ENCODE results near the gene PRSS2. TPM values are rescaled to one million over a fixed set of nuclear protein-coding genes. Genes with fewer than 3 reads are reported as not detected.

Gene PRSS2
- total and polyA plus RNA-seq, 2 donors (not counting 1 experiment from before 2014, with no cell fraction given) = not detected

GRCh38 chr7:142813226-142813625, 42.5 kb downstream of the PRSS2 start:
- TF ChIP-seq EZH2 (IDR thresholded peaks at IDR 0.05; ENCODE audit: borderline replicate concordance, insufficient read depth, low read depth, low read length, poor library complexity, severe bottlenecking) (no peak), CTCF (IDR thresholded peaks at IDR 0.05) (no peak)
- Histone ChIP-seq H3K9me3 (ENCODE audit: control extremely low read depth in 1 of 3, control insufficient read depth in 2 of 3, insufficient read depth in 1 of 3, low read length in 2 of 3) (no peaks in the 10 kb centered on the region), H2AFZ (ENCODE audit: insufficient read depth, low read depth, low read length, poor library complexity, severe bottlenecking) (peak overlapping the region; percentile 47), H3K27me3 (replicated peaks in 1 of 4; ENCODE audit: control extremely low read depth in 1 of 4, control insufficient read depth in 3 of 4, insufficient read depth in 4 of 4, low read length in 3 of 4) (no peaks in the 10 kb centered on the region), H3K4me2 (replicated peaks; ENCODE audit: low read depth, low read length, poor library complexity, severe bottlenecking) (peak overlapping the region; percentile 80), H3K36me3 (replicated peaks in 1 of 2; ENCODE audit: control extremely low read depth in 1 of 2, control insufficient read depth in 1 of 2, extremely low read depth in 1 of 2, insufficient read depth in 2 of 2, low read length in 1 of 2) (no peaks in the 10 kb centered on the region), H3K4me1 (ENCODE audit: control insufficient read depth in 2 of 2, insufficient read depth in 2 of 2, low read length in 2 of 2) (peaks cover 62 to 63% of the 10 kb centered on the region in 2 donors), H3K9ac (ENCODE audit: low read length) (peak overlapping the region; percentile 62), H3K27ac (ENCODE audit: low read length in 2 of 2) (peak overlapping the region; percentile 53 to 65), H3K79me2 (ENCODE audit: control insufficient read depth, insufficient read depth, low read length) (no peaks in the 10 kb centered on the region), H4K20me1 (ENCODE audit: control insufficient read depth, insufficient read depth, low read length, poor library complexity, severe bottlenecking) (no peaks in the 10 kb centered on the region), H3K4me3 (ENCODE audit: control extremely low read depth in 1 of 5, extremely low read depth in 1 of 5, insufficient read depth in 1 of 5, low read depth in 2 of 5, low read length in 4 of 5) (peak overlapping the region in 4 of 5 experiments; percentile 38 to 55 (median 48))
- H3K27ac Mint-ChIP-seq = peak overlapping the region; percentile 94
- peaks cover 62% of the 10 kb centered on the region for H3K4me1 Mint-ChIP-seq
- ChIA-PET CTCF (interaction anchor here (0.7 to 19.1 kb wide), 20 partner anchors 12 to 209 kb away, joined by 3 to 1138 read pairs (median 6); partner anchors contain the start of genes EPHB6 and PRSS2), POLR2A (interaction anchor here (1.0 to 14.1 kb wide), 4 partner anchors 22 to 101 kb away, joined by 3 to 961 read pairs (median 30); partner anchors contain the start of gene EPHB6)
- WGBS (ENCODE audit: insufficient coverage) = 20% methylated on average over 1 of the region's 2 CpGs
- intact Hi-C loops (cut with micrococcal nuclease) = loop anchor here (2.0 kb wide), 1 partner anchor 22 kb away; no protein-coding TSS in a partner anchor
- no peaks in the 10 kb centered on the region for H3K9me3 Mint-ChIP-seq (ENCODE audit: insufficient read depth)
- H3K27me3 Mint-ChIP-seq = no peaks in the 10 kb centered on the region
- no peak for DNase-seq
- H3K4me3 Mint-ChIP-seq = peak overlapping the region; percentile 85
- ATAC-seq (ENCODE audit: low read depth) = no peak

GRCh38 chr7:142813699-142814098, 42.9 kb downstream of the PRSS2 start:
- ATAC-seq (ENCODE audit: low read depth) = no peak
- CTCF ChIA-PET = interaction anchor here (0.6 to 19.1 kb wide), 18 partner anchors 12 to 190 kb away, joined by 3 to 1138 read pairs (median 18); partner anchors contain the start of genes EPHB6 and PRSS2
- H3K4me3 Mint-ChIP-seq = peak overlapping the region; percentile 85
- POLR2A ChIA-PET = interaction anchor here (7.0 to 14.1 kb wide), 2 partner anchors 23 to 41 kb away, joined by 56 to 961 read pairs; partner anchors contain the start of gene EPHB6
- H3K4me2 ChIP-seq (replicated peaks; ENCODE audit: low read depth, low read length, poor library complexity, severe bottlenecking) = peak overlapping the region; percentile 80
- no peaks in the 10 kb centered on the region for H3K9me3 ChIP-seq (ENCODE audit: control extremely low read depth in 1 of 3, control insufficient read depth in 2 of 3, insufficient read depth in 1 of 3, low read length in 2 of 3)
- TF ChIP-seq EZH2 (IDR thresholded peaks at IDR 0.05; ENCODE audit: borderline replicate concordance, insufficient read depth, low read depth, low read length, poor library complexity, severe bottlenecking) (no peak), CTCF (IDR thresholded peaks at IDR 0.05) (no peak)
- H4K20me1 ChIP-seq (ENCODE audit: control insufficient read depth, insufficient read depth, low read length, poor library complexity, severe bottlenecking) = no peaks in the 10 kb centered on the region
- DNase-seq = no peak
- no peaks in the 10 kb centered on the region for H3K9me3 Mint-ChIP-seq (ENCODE audit: insufficient read depth)
- H3K4me1 Mint-ChIP-seq = peaks cover 57% of the 10 kb centered on the region
- H3K27ac Mint-ChIP-seq = no peak overlapping the region
- 88% methylated on average over 1 of the region's 1 CpG for WGBS (ENCODE audit: insufficient coverage)
- H3K27me3 ChIP-seq (replicated peaks in 1 of 4; ENCODE audit: control extremely low read depth in 1 of 4, control insufficient read depth in 3 of 4, insufficient read depth in 4 of 4, low read length in 3 of 4) = no peaks in the 10 kb centered on the region
- no peaks in the 10 kb centered on the region for H3K79me2 ChIP-seq (ENCODE audit: control insufficient read depth, insufficient read depth, low read length)
- peak overlapping the region; percentile 62 for H3K9ac ChIP-seq (ENCODE audit: low read length)
- peak overlapping the region in 3 of 5 experiments; percentile 44 to 55 (median 51) for H3K4me3 ChIP-seq (ENCODE audit: control extremely low read depth in 1 of 5, extremely low read depth in 1 of 5, insufficient read depth in 1 of 5, low read depth in 2 of 5, low read length in 4 of 5)
- intact Hi-C loops (cut with micrococcal nuclease) = loop anchor here (2.0 kb wide), 1 partner anchor 21 kb away; no protein-coding TSS in a partner anchor
- H2AFZ ChIP-seq (ENCODE audit: insufficient read depth, low read depth, low read length, poor library complexity, severe bottlenecking) = no peak overlapping the region
- no peak overlapping the region for H3K27ac ChIP-seq (ENCODE audit: low read length in 2 of 2)
- H3K27me3 Mint-ChIP-seq = no peaks in the 10 kb centered on the region
- peaks cover 57 to 59% of the 10 kb centered on the region in 2 donors for H3K4me1 ChIP-seq (ENCODE audit: control insufficient read depth in 2 of 2, insufficient read depth in 2 of 2, low read length in 2 of 2)
- H3K36me3 ChIP-seq (replicated peaks in 1 of 2; ENCODE audit: control extremely low read depth in 1 of 2, control insufficient read depth in 1 of 2, extremely low read depth in 1 of 2, insufficient read depth in 2 of 2, low read length in 1 of 2) = no peaks in the 10 kb centered on the region
